SK-N-SH treated with all-trans-retinoic acid at 6 μM for 48 hours (cell line): ENCODE measurements around the gene ATR.

ENCODE experiments used
- ATAC-seq: fragments of 200-7000 bp; cut with Tn5 transposase; 3 replicates; pipeline ENCODE4 v1.9.1; 2020; ENCODE audit warnings: mild to moderate bottlenecking, moderate library complexity
- ARNTL ChIP-seq: fragments of 450-650 bp; formaldehyde crosslinking; IDR thresholded peaks from 2 replicates; pipeline ENCODE4 v1.5.0; 2020; ENCODE audit warnings: low read depth, mild to moderate bottlenecking, moderate library complexity, borderline replicate concordance
- BACH2 ChIP-seq: fragments of 250-450 bp; sonication (Bioruptor Pico); IDR thresholded peaks from 2 replicates; pipeline ENCODE4 v1.9.0; 2021; ENCODE audit warnings: mild to moderate bottlenecking, borderline replicate concordance
- CREB5 ChIP-seq: fragments of 250-450 bp; sonication (Bioruptor Pico); IDR thresholded peaks from 2 replicates; pipeline ENCODE4 v1.5.1; 2020; ENCODE audit warnings: low read depth, mild to moderate bottlenecking, moderate library complexity
- CSDC2 ChIP-seq: fragments of 250-450 bp; sonication (Bioruptor Pico); IDR thresholded peaks from 2 replicates; pipeline ENCODE4 v1.5.0; 2020; ENCODE audit warnings: mild to moderate bottlenecking, moderate library complexity
- CSRNP3 ChIP-seq: fragments of 250-450 bp; sonication (Bioruptor Pico); IDR thresholded peaks from 2 replicates; pipeline ENCODE4 v1.5.1; 2021; ENCODE audit warnings: mild to moderate bottlenecking, moderate library complexity
- ESRRG ChIP-seq: fragments of 250-450 bp; sonication (Bioruptor Pico); IDR thresholded peaks from 2 replicates; pipeline ENCODE4 v1.6.1; 2021; ENCODE audit warnings: mild to moderate bottlenecking
- GLIS3 ChIP-seq: fragments of 250-450 bp; sonication (Bioruptor Pico); IDR thresholded peaks from 2 replicates; pipeline ENCODE4 v1.5.0; 2020; ENCODE audit warnings: mild to moderate bottlenecking, moderate library complexity
- ISL1 ChIP-seq: fragments of 250-450 bp; sonication (Bioruptor Pico); IDR thresholded peaks from 2 replicates; pipeline ENCODE4 v2.1.2; 2022; ENCODE audit warnings: mild to moderate bottlenecking, moderate library complexity
- OSR1 ChIP-seq: fragments of 250-450 bp; sonication (Bioruptor Pico); IDR thresholded peaks from 2 replicates; pipeline ENCODE4 v1.8.0; 2022; ENCODE audit warnings: moderate library complexity, mild to moderate bottlenecking, inconsistent platforms
- PATZ1 ChIP-seq: fragments of 250-450 bp; sonication (Bioruptor Pico); IDR thresholded peaks from 2 replicates; pipeline ENCODE4 v1.8.0; 2020; ENCODE audit warnings: mild to moderate bottlenecking, moderate library complexity, borderline replicate concordance
- POU6F1 ChIP-seq: fragments of 250-450 bp; sonication (Bioruptor Pico); IDR thresholded peaks from 2 replicates; pipeline ENCODE4 v1.8.0; 2021; ENCODE audit warnings: low read depth, mild to moderate bottlenecking, moderate library complexity, borderline replicate concordance
- PPARA ChIP-seq: fragments of 250-450 bp; sonication (Bioruptor Pico); IDR thresholded peaks from 2 replicates; pipeline ENCODE4 v1.5.0; 2020; ENCODE audit warnings: mild to moderate bottlenecking, borderline replicate concordance
- RARB ChIP-seq: fragments of 250-450 bp; sonication (Bioruptor Pico); IDR thresholded peaks from 2 replicates; pipeline ENCODE4 v1.8.0; 2021; ENCODE audit warnings: mild to moderate bottlenecking, moderate library complexity
- SNAI2 ChIP-seq: fragments of 250-450 bp; sonication (Bioruptor Pico); IDR thresholded peaks from 2 replicates; pipeline ENCODE4 v1.5.0; 2020; ENCODE audit warnings: mild to moderate bottlenecking, moderate library complexity
- TCF4 ChIP-seq: fragments of 250-450 bp; sonication (Bioruptor Pico); IDR thresholded peaks from 2 replicates; pipeline ENCODE4 v1.8.0; 2021; ENCODE audit warnings: mild to moderate bottlenecking, moderate library complexity, borderline replicate concordance
- TOX ChIP-seq: fragments of 250-450 bp; sonication (Bioruptor Pico); IDR thresholded peaks from 2 replicates; pipeline ENCODE4 v1.8.0; 2021; ENCODE audit warnings: mild to moderate bottlenecking, moderate library complexity, borderline replicate concordance
- TSHZ2 ChIP-seq: fragments of 250-450 bp; sonication (Bioruptor Pico); IDR thresholded peaks from 2 replicates; pipeline ENCODE4 v1.5.0; 2020; ENCODE audit warnings: mild to moderate bottlenecking, moderate library complexity
- ZC3H10 ChIP-seq: fragments of 250-450 bp; sonication (Bioruptor Pico); IDR thresholded peaks from 2 replicates; pipeline ENCODE4 v1.5.1; 2021; ENCODE audit warnings: mild to moderate bottlenecking, moderate library complexity
- ZFP3 ChIP-seq: fragments of 250-450 bp; sonication (Bioruptor Pico); IDR thresholded peaks from 2 replicates; pipeline ENCODE4 v1.5.0; 2020; ENCODE audit warnings: mild to moderate bottlenecking, moderate library complexity
- ZFP30 ChIP-seq: fragments of 450-650 bp; formaldehyde crosslinking; IDR thresholded peaks from 2 replicates; pipeline ENCODE4 v1.5.0; 2022; ENCODE audit warnings: mild to moderate bottlenecking, moderate library complexity
- ZNF565 ChIP-seq: fragments of 450-650 bp; formaldehyde crosslinking; conservative IDR thresholded peaks from 2 replicates; pipeline ENCODE4 v1.5.0; 2020; ENCODE audit warnings: low read depth, mild to moderate bottlenecking, moderate library complexity
- ZNF70 ChIP-seq: fragments of 450-650 bp; formaldehyde crosslinking; IDR thresholded peaks from 2 replicates; pipeline ENCODE4 v1.5.0; 2020; ENCODE audit warnings: mild to moderate bottlenecking, moderate library complexity
- ZNF8 ChIP-seq: fragments of 450-650 bp; formaldehyde crosslinking; IDR thresholded peaks from 2 replicates; pipeline ENCODE4 v1.5.0; 2020; ENCODE audit warnings: mild to moderate bottlenecking, moderate library complexity

The ATR gene

GRCh38 chr3:142611206-142611605 is 32.7 kb upstream of the ATR start:
- TF ChIP-seq ZNF565 (CRISPR knock-in tag) (no peak), PPARA (CRISPR knock-in tag) (no peak), CSDC2 (CRISPR knock-in tag) (no peak), RARB (CRISPR knock-in tag) (no peak), POU6F1 (CRISPR knock-in tag) (no peak), TOX (CRISPR knock-in tag) (no peak), ZFP30 (no peak), TCF4 (no peak), ARNTL (CRISPR knock-in tag) (no peak), CREB5 (CRISPR knock-in tag) (no peak), PATZ1 (CRISPR knock-in tag) (no peak), ZC3H10 (no peak), TSHZ2 (CRISPR knock-in tag) (no peak), CSRNP3 (CRISPR knock-in tag) (no peak), ZFP3 (CRISPR knock-in tag) (no peak), BACH2 (CRISPR knock-in tag) (no peak), OSR1 (CRISPR knock-in tag) (no peak), ESRRG (CRISPR knock-in tag) (no peak), ISL1 (no peak)
- no peak for ATAC-seq

- no peak for TF ChIP-seq ZC3H10
- no peak for TF ChIP-seq CREB5 (CRISPR knock-in tag)
- TF ChIP-seq ZFP3 (CRISPR knock-in tag): no peak
- no peak for TF ChIP-seq ZNF70
- TF ChIP-seq TSHZ2 (CRISPR knock-in tag): no peak
- TF ChIP-seq PATZ1 (CRISPR knock-in tag): no peak
- no peak for TF ChIP-seq CSDC2 (CRISPR knock-in tag)
- TF ChIP-seq GLIS3 (CRISPR knock-in tag): no peak
- TF ChIP-seq RARB (CRISPR knock-in tag): no peak
- no peak for TF ChIP-seq ZNF8
- no peak for TF ChIP-seq CSRNP3 (CRISPR knock-in tag)
- no peak for TF ChIP-seq SNAI2 (CRISPR knock-in tag)
- ATAC-seq: no peak
These were observed 30.6 kb upstream of the ATR start for GRCh38 chr3:142609136-142609535.
